GM12872 (cell line): ENCODE data around the gene TRDN.

Source experiments
- CTCF ChIP-seq: IDR thresholded peaks from 3 replicates; pipeline ENCODE4 v1.5.1; 2011; ENCODE audit warnings: low read depth, mild to moderate bottlenecking, low read length, moderate library complexity; ENCODE audit not compliant: insufficient read depth

TRDN gene

DNA sequence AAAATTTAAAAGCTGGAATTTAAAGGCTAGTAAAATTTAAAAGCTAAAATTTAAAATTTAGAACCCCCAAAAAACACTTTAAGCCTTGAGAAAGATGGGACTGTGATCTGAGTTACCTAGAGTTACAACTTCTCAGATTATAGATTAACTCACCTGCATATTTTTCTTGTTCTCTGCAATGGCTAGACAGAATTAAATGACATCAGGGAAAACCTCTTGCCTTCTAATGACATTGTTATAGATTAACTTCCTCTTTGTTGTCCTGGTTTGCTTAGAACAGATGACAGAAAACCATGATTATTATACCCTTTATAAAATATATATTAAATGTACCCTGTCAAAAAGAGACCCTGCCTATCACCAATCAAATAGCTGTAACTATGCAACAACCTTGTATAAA lies 56.4 kb downstream of the TRDN start:
- no peak for TF ChIP-seq CTCF

- TF ChIP-seq CTCF, result no peak
Measured at GRCh38 chr6:123575188-123575587, 61.6 kb downstream of the TRDN start.

DNA sequence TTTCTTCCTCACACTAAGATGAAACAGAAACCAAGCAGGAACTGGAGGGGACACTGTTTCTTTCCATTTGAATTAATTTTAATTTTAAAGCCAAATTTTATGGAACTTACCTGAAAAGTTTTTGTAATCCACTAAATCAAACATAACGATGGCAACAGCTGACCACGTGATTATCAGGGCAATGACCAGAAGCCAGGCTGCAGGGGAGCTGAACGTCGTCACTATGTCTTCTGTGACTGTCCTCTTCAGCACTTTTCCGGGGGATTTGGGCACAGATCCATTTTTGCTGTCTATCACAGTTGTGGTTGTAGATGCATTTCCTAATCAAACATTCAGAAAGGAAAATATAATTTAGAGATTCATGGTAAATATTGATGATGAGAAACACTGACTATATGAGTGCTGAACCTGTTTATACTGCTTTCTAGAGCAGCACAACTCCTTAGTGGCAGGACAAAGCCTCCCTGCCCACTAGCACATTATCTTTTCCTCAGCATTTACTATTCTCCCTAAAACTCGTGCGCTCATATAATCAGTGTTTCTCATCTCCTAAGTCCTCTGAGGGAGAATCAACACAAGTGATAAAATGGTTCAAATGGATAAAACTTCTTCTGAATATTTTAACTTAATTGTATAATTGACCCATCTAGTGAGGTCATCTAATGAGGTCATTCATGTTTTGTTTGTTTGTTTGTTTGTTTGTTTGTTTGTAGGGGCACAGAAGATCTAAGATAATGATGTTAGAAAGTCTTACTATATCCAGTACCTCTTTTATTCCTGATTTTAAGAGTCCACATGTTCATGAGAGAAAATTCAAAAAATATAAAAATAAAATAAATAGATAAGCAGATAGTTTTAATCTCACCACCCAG lies 65.7 kb downstream of the TRDN start:
- no peak for TF ChIP-seq CTCF

DNA sequence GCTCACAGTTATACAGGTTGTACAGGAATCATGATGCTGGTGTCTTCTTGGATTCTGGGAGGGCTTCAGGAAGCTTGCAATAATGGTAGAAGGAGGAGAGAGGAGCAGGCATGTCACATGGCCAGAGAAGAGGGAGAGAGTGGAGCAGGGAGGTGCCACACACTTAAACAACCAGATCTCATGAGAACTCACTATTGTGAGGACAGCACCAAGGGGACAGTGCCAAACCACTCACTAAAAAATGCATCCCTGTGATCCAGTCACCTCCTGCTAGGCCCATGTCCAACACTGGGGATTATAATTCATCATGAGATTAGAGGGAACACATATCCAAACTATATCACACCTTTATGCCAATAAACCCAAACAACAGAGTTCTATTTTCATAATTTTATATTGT lies 67.2 kb downstream of the TRDN start:
- no peak for TF ChIP-seq CTCF

- no peak for TF ChIP-seq CTCF
Measured at GRCh38 chr6:123565529-123565928, 71.2 kb downstream of the TRDN start.

DNA sequence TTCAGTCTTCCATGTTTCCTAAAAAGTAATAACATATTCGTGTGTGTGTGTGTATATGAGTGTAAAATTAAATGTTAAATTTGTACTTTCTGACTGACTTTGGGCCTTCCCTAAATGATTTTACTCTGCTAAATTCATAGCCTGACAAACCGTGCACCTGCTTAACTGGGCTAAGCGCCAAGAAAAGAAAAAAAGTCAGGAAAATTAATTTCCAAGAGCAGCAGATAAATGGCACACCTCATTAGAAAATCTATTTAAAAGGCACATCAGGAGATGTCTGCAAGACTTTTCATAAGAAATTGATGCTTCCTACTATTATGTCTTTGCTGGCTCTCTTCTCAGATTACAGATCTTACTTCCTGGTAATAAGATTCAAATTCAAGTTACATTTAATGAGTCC lies 72.4 kb downstream of the TRDN start:
- no peak for TF ChIP-seq CTCF

- no peak for TF ChIP-seq CTCF
Measured at GRCh38 chr6:123562677-123563076, 74.1 kb downstream of the TRDN start.
